ENCODE data around the gene URB1.
"Not testable (repeated sequence)": the region's sequence is repeated elsewhere in the genome, so short reads cannot be mapped to it uniquely, and the experiment has no call there.

Gene URB1

GRCh38 chr21:32392880-32393676 is at the start of gene URB1:
TSS of gene URB1 (minus strand) at chr21:32393012. CDS start at chr21:32392910, 102 bp downstream.
- peak; percentile 91 for DNase-seq (ENCODE audit: low spot score)

- DNase-seq (ENCODE audit: low spot score), result no peak
These were observed 44.9 kb upstream of the URB1 start for GRCh38 chr21:32437729-32438128.

DNA sequence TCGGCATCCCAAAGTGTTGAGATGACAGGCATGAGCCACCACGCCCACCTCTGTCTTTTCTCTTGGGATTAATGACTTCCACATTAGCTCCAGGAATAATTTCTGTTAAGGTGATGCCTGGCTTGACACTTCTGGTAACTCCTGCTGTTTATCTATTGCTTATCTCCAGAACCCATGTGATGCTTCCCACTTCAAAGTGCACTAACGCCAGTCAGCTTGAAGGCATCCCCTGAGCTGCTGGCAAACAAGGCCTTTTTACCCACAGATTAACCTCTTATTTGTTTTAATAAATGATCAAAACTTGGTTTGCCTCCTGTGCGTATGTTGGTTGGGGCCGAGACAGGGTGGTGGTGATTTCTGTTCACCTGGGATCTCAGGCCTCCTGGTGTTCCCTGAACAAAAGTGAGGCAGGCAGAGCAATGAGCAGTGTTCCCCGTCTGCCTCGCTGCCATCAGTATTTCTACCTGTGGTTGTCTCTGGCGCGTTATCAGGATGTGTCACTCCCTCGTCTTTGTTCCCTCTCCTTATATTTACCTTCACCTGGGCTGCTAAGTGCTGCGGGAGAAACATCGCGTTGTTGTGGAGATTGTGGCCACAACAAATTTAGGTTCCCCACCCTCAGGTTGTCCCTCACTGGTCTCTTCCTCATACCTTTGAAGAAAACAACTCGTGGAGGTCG is 40.3 kb upstream of the URB1 start:
- DNase-seq (ENCODE audit: low spot score), result not testable (repeated sequence)

DNA sequence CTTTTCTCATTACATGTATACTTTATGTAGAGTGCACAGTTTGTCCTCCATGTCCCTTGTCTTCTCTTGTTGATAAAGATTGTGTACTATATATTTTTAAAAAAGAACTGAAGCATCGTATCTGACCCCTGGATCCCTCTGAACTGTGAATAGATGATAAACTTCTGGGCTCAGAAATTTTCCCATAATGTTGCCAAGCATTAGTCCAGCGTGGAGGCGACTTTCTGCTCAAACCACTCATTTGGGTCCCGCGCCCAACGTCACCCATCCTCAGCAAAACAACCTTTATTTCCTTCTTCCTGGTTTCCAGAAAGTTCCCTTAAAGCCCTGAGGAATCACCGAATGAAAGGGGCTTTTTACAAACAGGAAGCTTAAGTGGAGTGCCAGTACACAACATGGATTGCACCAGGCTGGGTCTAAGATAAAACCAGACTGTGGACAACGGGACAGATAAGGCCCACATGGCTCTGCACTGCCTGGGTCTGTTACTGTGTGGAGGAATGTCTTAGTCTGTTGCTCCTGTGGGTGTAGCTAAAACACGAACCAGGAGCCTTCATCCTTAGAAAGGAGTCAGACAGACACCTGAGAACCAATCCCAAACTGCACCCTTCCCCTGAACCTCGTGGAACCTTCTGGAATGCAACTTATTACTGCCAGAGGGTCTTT is 35.3 kb upstream of the URB1 start:
- no peak for DNase-seq (ENCODE audit: low spot score)

GRCh38 chr21:32426592-32427051 is 33.8 kb upstream of the URB1 start:
- DNase-seq (ENCODE audit: low spot score), result no peak

GRCh38 chr21:32426066-32426465 is 33.3 kb upstream of the URB1 start:
- DNase-seq (ENCODE audit: low spot score), result no peak

GRCh38 chr21:32425628-32426027 is 32.8 kb upstream of the URB1 start:
- no peak for DNase-seq (ENCODE audit: low spot score)

DNA sequence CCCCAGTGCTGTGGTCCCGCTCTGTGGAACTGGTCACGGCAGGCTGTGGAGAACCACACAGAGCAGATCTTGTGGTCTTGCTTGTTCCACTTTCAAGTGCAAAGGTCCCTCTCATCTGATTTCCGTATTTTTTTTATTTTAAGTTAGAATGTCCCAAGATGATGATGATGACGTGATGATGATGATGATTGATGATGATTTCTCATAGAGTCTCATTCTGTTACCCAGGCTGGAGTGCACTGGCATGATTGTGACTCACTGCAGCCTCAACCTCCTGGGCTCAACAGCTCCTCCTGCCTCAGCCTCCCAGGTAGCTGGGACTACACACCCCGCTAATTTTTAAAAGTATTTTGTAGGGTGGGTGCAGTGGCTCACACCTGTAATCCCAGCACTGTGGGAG is 31.9 kb upstream of the URB1 start:
- DNase-seq (ENCODE audit: low spot score), result no peak

DNA sequence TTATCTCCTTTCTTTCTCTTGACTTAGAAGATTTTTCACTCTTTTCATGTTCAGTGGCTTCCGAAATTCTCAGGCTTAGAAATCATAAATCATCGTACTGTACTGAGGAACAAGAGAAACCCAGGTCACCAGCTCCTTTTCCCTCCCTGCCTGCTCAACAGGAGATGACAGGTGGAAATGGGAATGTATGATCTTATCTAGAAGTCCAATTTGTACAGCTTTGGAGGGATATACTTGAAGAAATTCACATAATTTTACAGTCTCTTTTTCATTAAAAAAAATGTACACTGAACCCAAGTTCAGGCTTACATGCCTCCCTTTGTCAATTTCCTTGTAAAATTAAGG is 31.4 kb upstream of the URB1 start:
- DNase-seq (ENCODE audit: low spot score), result no peak

GRCh38 chr21:32423320-32424190 is 30.7 kb upstream of the URB1 start:
- no peak for DNase-seq (ENCODE audit: low spot score)

- DNase-seq (ENCODE audit: low spot score), result no peak
These were observed 29.3 kb upstream of the URB1 start for GRCh38 chr21:32422064-32422463.

- no peak for DNase-seq (ENCODE audit: low spot score)
These were observed 25.3 kb upstream of the URB1 start for GRCh38 chr21:32418146-32418545.

DNA sequence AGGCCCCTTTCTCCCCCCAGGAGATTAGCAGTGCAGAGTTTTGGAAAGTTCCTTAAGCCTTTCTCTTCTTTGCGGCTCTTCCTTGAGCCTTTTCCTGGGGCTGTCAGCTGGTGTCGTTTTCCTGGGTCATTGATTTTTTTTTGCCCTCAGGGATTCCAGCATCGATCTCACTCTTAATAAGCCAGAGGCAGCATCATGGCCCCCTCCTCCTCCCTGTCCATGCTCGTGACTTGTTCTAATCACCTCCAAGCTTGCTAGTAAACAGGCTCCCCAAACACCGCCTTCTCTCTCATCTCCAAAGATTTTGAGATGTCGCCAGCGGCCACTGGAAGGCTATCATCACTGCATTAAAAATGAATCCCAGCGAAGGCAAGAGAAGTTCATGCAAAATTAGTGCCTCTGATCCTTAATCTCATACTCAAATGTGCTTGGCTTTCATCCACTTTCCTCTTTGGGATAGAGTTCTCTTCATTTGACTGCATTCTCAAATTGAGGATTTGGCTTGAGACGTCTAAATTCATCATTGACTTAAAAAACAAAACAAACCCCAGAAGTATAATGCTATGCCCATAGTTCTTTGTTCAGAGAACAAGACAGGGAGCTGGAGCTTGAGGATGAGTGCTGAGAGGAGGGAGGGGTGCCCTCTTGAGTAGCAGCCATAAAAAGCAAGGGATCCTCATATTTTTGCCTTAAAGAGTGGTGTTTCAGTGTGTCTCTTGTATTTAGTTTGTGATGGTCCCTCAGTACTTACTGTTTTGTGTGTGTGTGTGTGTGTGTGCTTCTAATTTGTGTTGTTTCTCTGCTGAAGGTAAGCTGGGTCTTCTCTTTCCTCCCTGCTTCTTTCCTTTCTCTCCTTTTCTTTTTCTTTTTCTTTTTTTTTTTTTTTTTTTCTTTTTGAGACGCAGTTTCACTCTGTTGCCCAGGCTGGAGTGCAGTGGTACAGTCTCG is 22.9 kb upstream of the URB1 start:
- no peak for DNase-seq (ENCODE audit: low spot score)

GRCh38 chr21:32414579-32415358 is 22.0 kb upstream of the URB1 start:
- DNase-seq (ENCODE audit: low spot score), result no peak

- no peak for DNase-seq (ENCODE audit: low spot score)
These were observed 21.1 kb upstream of the URB1 start for GRCh38 chr21:32413697-32414578.

DNA sequence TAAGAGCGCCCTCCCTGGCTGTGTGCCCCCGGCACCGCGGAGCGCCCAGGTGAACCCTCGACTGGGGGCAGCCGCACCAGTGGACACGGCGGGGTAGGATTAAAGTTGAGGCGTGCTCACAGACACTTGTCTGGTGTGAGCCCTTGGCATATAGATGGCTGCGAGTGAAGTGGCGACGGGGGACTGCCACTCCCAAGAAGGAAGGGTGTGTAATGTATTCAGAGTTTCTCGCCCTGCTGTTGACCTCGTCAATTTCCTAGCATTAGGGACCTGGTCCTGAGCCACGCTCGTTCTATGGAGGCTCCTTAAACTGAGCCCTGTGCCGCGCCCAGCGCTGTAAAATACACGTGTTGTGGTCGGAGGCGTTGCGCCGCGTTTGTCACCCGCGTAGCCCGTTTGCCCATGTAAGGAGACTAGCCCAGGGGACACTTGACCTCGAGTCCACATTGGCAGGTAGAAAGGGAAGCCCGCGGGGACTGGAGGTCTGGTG is 20.2 kb upstream of the URB1 start:
- no peak for DNase-seq (ENCODE audit: low spot score)

- DNase-seq (ENCODE audit: low spot score), result peak; percentile 60
These were observed 19.6 kb upstream of the URB1 start, which contains the start of gene EVA1C for GRCh38 chr21:32412162-32413014. TSS of gene EVA1C (plus strand) at chr21:32412706. CDS start at chr21:32412854, 148 bp downstream.

Measured in ecto neural progenitor cell (in vitro differentiated cells).